Measurements from ENCODE around the gene MXRA8.

MXRA8 gene

GRCh38 chr1:1313500-1314236 is 44.7 kb downstream of the MXRA8 start:
- no peaks in the 10 kb centered on the region for H3K9me3 ChIP-seq (ENCODE audit: control insufficient read depth, insufficient read depth, low read length)
- H4K20me1 ChIP-seq (ENCODE audit: control insufficient read depth, insufficient read depth, low read depth, low read length) = 0 out of 2 replicates have a peak, but pooled peaks cover 3% of the 10 kb centered on the region
- peaks cover 9% of the 10 kb centered on the region for H3K4me1 ChIP-seq (ENCODE audit: control insufficient read depth, low read length)
- peaks cover 11% of the 10 kb centered on the region; the same call in 1 of the 2 replicates for H3F3A ChIP-seq (ENCODE audit: control insufficient read depth, insufficient read depth)
- H3K27me3 ChIP-seq (ENCODE audit: control insufficient read depth, low read length) = no peaks in the 10 kb centered on the region
- H3K9me2 ChIP-seq (replicated peaks; ENCODE audit: control insufficient read depth, low read length) = no peaks in the 10 kb centered on the region
- H3K27ac ChIP-seq (ENCODE audit: low read depth, low read length) = no peak overlapping the region
- H3K36me3 ChIP-seq (ENCODE audit: control insufficient read depth, low read length) = peaks cover 70% of the 10 kb centered on the region
- TF ChIP-seq EZH2phosphoT487 (IDR thresholded peaks at IDR 0.05; ENCODE audit: borderline replicate concordance, low read length) (no peak), CTCF (IDR thresholded peaks at IDR 0.05; ENCODE audit: low read depth, low read length, poor library complexity, severe bottlenecking) (no peak)
- H3K4me2 ChIP-seq (ENCODE audit: low read length) = no peak overlapping the region
- H3K79me2 ChIP-seq (ENCODE audit: control insufficient read depth, low read length) = peaks cover 33% of the 10 kb centered on the region
- H3K4me3 ChIP-seq (ENCODE audit: low read length) = no peak overlapping the region

- Histone ChIP-seq H3K36me3 (ENCODE audit: control insufficient read depth, low read length) (peaks cover 64% of the 10 kb centered on the region), H3K79me2 (ENCODE audit: control insufficient read depth, low read length) (peaks cover 35% of the 10 kb centered on the region), H3K27ac (ENCODE audit: low read depth, low read length) (no peak overlapping the region), H3K9me2 (replicated peaks; ENCODE audit: control insufficient read depth, low read length) (no peaks in the 10 kb centered on the region), H4K20me1 (ENCODE audit: control insufficient read depth, insufficient read depth, low read depth, low read length) (0 out of 2 replicates have a peak, but pooled peaks cover 3% of the 10 kb centered on the region), H3K4me1 (ENCODE audit: control insufficient read depth, low read length) (peaks cover 9% of the 10 kb centered on the region), H3K4me3 (ENCODE audit: low read length) (no peak overlapping the region), H3F3A (ENCODE audit: control insufficient read depth, insufficient read depth) (peaks cover 5% of the 10 kb centered on the region; the same call in 1 of the 2 replicates), H3K9me3 (ENCODE audit: control insufficient read depth, insufficient read depth, low read length) (no peaks in the 10 kb centered on the region), H3K4me2 (ENCODE audit: low read length) (no peak overlapping the region), H3K27me3 (ENCODE audit: control insufficient read depth, low read length) (no peaks in the 10 kb centered on the region)
- no peak for TF ChIP-seq CTCF (IDR thresholded peaks at IDR 0.05; ENCODE audit: low read depth, low read length, poor library complexity, severe bottlenecking)
- no peak for TF ChIP-seq EZH2phosphoT487 (IDR thresholded peaks at IDR 0.05; ENCODE audit: borderline replicate concordance, low read length)
These were observed 45.7 kb downstream of the MXRA8 start for GRCh38 chr1:1312450-1313314.

- Histone ChIP-seq H3K27ac (ENCODE audit: low read depth, low read length) (no peak overlapping the region), H3K9me2 (replicated peaks; ENCODE audit: control insufficient read depth, low read length) (no peaks in the 10 kb centered on the region), H3K4me1 (ENCODE audit: control insufficient read depth, low read length) (peaks cover 18% of the 10 kb centered on the region), H3K36me3 (ENCODE audit: control insufficient read depth, low read length) (peaks cover 59% of the 10 kb centered on the region), H3K27me3 (ENCODE audit: control insufficient read depth, low read length) (no peaks in the 10 kb centered on the region), H3F3A (ENCODE audit: control insufficient read depth, insufficient read depth) (peaks cover 2% of the 10 kb centered on the region; the same call in 1 of the 2 replicates), H3K9me3 (ENCODE audit: control insufficient read depth, insufficient read depth, low read length) (no peaks in the 10 kb centered on the region), H3K79me2 (ENCODE audit: control insufficient read depth, low read length) (peaks cover 45% of the 10 kb centered on the region), H3K4me2 (ENCODE audit: low read length) (no peak overlapping the region), H3K4me3 (ENCODE audit: low read length) (no peak overlapping the region), H4K20me1 (ENCODE audit: control insufficient read depth, insufficient read depth, low read depth, low read length) (0 out of 2 replicates have a peak, but pooled peaks cover 3% of the 10 kb centered on the region)
- TF ChIP-seq EZH2phosphoT487 (IDR thresholded peaks at IDR 0.05; ENCODE audit: borderline replicate concordance, low read length) (no peak), CTCF (IDR thresholded peaks at IDR 0.05; ENCODE audit: low read depth, low read length, poor library complexity, severe bottlenecking) (no peak)
These were observed 46.9 kb downstream of the MXRA8 start for GRCh38 chr1:1311107-1312104.

Data from DOHH2 (cell line).